Stimulated activated CD4-positive, alpha-beta T cell treated with anti-CD3 and anti-CD28 coated beads, Interleukin-4, amount 100 ng/mL, for 1 hour (primary cell): Measurements from ENCODE around the gene CPSF7.

Experiments used
- DNase-seq: peaks from one replicate; pipeline ENCODE4 v3.0.0-alpha.2; 2020

Gene CPSF7

GRCh38 chr11:61353131-61354067 is 76.4 kb downstream of the CPSF7 start:
- DNase-seq = no peak
